Prostate gland (tissue), 2 donors: Measurements from ENCODE around the gene SLC9A7.

Experiments used
- POLR2A ChIP-seq: fragments of 450-650 bp; IDR thresholded peaks from one replicate; pipeline ENCODE4 v1.6.1; 2016; ENCODE audit warnings: antibody characterized with exemption, mild to moderate bottlenecking
- TF ChIP-seq, protein P1 (sequence below), 4 experiments: fragments of 200-600 bp in 2 of 4; fragments of 450-650 bp in 2 of 4; sonication (generic) in 2 of 4; IDR thresholded peaks; 1 replicate in 3 of 4; 2 replicates in 1 of 4; pipeline ENCODE4 v1.5.1; 2016 to 2019; ENCODE audit warnings: antibody characterized with exemption in 4 of 4, mild to moderate bottlenecking in 2 of 4, moderate library complexity in 2 of 4

DNA sequence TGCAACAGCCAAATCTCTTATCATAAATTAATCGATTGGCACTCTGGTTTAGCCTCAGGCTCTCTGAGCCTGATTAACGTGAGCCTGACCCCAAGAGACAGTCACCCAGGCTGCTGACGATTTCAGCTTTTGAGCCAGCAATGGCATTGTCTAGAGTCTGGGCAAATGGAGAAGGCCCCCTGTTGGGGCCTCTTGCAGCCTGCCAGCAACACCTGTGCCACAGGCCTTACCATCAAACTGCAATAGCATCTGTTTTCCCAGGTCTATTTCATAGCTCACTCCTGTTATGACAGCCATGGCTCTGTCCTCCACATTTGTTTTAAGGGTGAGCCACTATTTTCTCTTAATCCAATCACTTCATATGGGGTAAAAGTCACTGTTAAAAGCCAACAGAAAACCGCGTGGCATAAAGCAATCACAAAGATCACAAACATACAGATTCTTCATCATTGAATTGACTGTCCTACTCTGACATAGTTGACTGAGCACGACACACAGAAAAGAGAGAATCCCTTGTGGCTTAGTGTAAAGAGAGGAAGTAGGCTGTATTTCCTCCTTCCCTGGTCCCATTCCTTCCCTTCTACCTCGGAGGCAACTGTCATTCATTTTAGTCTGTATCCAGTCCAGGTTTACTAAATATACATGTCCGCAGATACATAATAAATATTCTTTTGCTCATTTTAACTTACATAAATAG lies 47.8 kb downstream of the SLC9A7 start:
- TF ChIP-seq, protein P1, sequence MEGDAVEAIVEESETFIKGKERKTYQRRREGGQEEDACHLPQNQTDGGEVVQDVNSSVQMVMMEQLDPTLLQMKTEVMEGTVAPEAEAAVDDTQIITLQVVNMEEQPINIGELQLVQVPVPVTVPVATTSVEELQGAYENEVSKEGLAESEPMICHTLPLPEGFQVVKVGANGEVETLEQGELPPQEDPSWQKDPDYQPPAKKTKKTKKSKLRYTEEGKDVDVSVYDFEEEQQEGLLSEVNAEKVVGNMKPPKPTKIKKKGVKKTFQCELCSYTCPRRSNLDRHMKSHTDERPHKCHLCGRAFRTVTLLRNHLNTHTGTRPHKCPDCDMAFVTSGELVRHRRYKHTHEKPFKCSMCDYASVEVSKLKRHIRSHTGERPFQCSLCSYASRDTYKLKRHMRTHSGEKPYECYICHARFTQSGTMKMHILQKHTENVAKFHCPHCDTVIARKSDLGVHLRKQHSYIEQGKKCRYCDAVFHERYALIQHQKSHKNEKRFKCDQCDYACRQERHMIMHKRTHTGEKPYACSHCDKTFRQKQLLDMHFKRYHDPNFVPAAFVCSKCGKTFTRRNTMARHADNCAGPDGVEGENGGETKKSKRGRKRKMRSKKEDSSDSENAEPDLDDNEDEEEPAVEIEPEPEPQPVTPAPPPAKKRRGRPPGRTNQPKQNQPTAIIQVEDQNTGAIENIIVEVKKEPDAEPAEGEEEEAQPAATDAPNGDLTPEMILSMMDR (IDR thresholded peaks at IDR 0.05), result no peak
- TF ChIP-seq POLR2A, result no peak
